ENCODE data around the gene IGF2.
"Not testable (repeated sequence)": the region's sequence is repeated elsewhere in the genome, so short reads cannot be mapped to it uniquely, and the experiment has no call there.

DNA sequence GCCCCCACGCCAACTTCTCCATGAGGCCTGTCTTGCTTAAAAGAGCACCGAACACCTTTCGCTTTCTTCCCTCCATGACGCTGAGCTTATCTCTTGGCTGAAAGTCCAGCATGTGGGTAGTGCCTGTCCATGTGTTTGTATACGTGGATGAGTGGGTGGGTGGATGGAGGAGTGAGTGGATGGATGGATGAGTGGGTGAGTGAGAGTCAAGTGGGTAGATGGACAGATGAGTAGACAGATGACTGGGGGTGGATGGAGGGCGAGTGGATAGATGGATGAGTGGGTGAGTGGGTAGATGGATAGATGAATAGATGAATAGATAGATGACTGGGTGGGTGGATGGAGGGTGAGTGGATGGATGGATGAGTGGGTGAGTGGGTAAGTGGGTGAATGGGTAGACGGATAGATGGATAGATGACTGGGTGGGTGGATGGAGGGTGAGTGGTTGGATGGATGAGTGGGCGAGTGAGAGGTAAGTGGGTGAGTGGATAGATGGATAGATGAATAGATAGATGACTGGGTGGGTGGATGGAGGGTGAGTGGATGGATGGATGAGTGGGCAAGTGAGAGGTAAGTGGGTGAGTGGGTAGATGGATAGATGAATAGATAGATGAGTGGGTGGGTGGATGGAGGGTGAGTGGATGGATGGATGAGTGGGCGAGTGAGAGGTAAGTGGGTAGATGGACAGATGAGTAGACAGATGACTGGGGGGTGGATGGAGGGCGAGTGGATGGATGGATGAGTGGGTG lies 14.3 kb downstream of the IGF2 start:
- TF ChIP-seq, protein P1, sequence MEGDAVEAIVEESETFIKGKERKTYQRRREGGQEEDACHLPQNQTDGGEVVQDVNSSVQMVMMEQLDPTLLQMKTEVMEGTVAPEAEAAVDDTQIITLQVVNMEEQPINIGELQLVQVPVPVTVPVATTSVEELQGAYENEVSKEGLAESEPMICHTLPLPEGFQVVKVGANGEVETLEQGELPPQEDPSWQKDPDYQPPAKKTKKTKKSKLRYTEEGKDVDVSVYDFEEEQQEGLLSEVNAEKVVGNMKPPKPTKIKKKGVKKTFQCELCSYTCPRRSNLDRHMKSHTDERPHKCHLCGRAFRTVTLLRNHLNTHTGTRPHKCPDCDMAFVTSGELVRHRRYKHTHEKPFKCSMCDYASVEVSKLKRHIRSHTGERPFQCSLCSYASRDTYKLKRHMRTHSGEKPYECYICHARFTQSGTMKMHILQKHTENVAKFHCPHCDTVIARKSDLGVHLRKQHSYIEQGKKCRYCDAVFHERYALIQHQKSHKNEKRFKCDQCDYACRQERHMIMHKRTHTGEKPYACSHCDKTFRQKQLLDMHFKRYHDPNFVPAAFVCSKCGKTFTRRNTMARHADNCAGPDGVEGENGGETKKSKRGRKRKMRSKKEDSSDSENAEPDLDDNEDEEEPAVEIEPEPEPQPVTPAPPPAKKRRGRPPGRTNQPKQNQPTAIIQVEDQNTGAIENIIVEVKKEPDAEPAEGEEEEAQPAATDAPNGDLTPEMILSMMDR (IDR thresholded peaks at IDR 0.05), result not testable (repeated sequence)
- not testable (repeated sequence) for TF ChIP-seq EP300, POLR2A (IDR thresholded peaks at IDR 0.05)
